Activated T-helper 1 cell treated with anti-CD3 and anti-CD28 coated beads, Interleukin-12 subunit alpha, Interleukin-12 subunit beta, Interleukin-2, Interleukin-4 antibody, amounts not matched to agents 30 ng/mL and 10 ng/mL and 1 ng/mL, durations not matched to agents 14 hours and 24 hours and 36 hours (primary cell): Measurements from ENCODE around the gene MAP2K6. TPM values are rescaled to one million over a fixed set of nuclear protein-coding genes. Genes with fewer than 3 reads are reported as not detected.

Experiments
- DNase-seq: peaks from one replicate; pipeline ENCODE4 v3.0.0; 2021; ENCODE audit warnings: low spot score
- H3K27ac Mint-ChIP-seq: one replicate; pipeline ENCODE4 v1.8.0; 2021; ENCODE audit warnings: mild to moderate bottlenecking, mixed read lengths
- H3K27me3 Mint-ChIP-seq: one replicate; pipeline ENCODE4 v1.8.0; 2022; ENCODE audit warnings: mild to moderate bottlenecking, moderate library complexity, mixed read lengths; ENCODE audit not compliant: insufficient read depth
- H3K36me3 Mint-ChIP-seq: one replicate; pipeline ENCODE4 v1.8.0; 2021; ENCODE audit warnings: low read depth, mixed read lengths
- H3K4me1 Mint-ChIP-seq: one replicate; pipeline ENCODE4 v1.8.0; 2021; ENCODE audit warnings: low read depth, mixed read lengths
- H3K4me3 Mint-ChIP-seq: one replicate; pipeline ENCODE4 v1.8.0; 2021; ENCODE audit warnings: mild to moderate bottlenecking, moderate library complexity, mixed read lengths
- H3K9me3 Mint-ChIP-seq: one replicate; pipeline ENCODE4 v1.8.0; 2021; ENCODE audit warnings: mixed read lengths
- intact Hi-C: fragments of 100-400 bp; cut with micrococcal nuclease; formaldehyde crosslinking; loops from one replicate; pipeline ENCODE4 v1.15.1; 2024
- total RNA-seq: library from RNA; stranded (reverse); gene quantifications from 2 replicates; pipeline ENCODE4 v1.2.3, GENCODE V29; 2022

MAP2K6 gene
- total RNA-seq, 1 donor from 2014 or later, result 0.88 TPM

DNA sequence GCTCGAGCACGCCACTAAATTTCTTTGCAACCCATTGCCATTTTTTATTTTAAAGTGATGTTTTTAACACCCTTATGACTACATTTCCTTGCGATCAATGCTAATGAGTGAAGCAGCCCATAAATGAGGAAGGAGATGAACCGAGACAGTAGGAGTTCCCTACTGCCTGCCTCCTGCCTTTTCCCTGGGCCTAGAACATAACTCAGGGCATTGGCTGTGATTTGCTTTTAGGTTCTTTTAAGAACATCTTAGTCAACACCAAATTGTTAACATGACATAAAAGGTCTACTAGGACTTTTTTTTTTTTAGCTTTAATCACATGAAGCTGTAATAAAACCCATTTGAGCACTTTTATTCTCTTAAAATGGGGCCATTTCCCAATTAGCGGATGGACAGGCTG is 81.3 kb downstream of the MAP2K6 start:
- H3K27ac Mint-ChIP-seq, result no peak overlapping the region
- no peak for DNase-seq
- intact Hi-C loops, result no loop called here
- no peak overlapping the region for H3K4me3 Mint-ChIP-seq
- H3K4me1 Mint-ChIP-seq, result no peaks in the 10 kb centered on the region
- no peaks in the 10 kb centered on the region for H3K36me3 Mint-ChIP-seq
- no peaks in the 10 kb centered on the region for H3K27me3 Mint-ChIP-seq
- no peaks in the 10 kb centered on the region for H3K9me3 Mint-ChIP-seq

- H3K27ac Mint-ChIP-seq, result no peak overlapping the region
- no peaks in the 10 kb centered on the region for H3K36me3 Mint-ChIP-seq
- H3K4me1 Mint-ChIP-seq, result no peaks in the 10 kb centered on the region
- no peak for DNase-seq
- no peaks in the 10 kb centered on the region for H3K9me3 Mint-ChIP-seq
- H3K4me3 Mint-ChIP-seq, result no peak overlapping the region
- H3K27me3 Mint-ChIP-seq, result no peaks in the 10 kb centered on the region
- intact Hi-C loops, result no loop called here
Measured at GRCh38 chr17:69497161-69497560, 82.7 kb downstream of the MAP2K6 start.

DNA sequence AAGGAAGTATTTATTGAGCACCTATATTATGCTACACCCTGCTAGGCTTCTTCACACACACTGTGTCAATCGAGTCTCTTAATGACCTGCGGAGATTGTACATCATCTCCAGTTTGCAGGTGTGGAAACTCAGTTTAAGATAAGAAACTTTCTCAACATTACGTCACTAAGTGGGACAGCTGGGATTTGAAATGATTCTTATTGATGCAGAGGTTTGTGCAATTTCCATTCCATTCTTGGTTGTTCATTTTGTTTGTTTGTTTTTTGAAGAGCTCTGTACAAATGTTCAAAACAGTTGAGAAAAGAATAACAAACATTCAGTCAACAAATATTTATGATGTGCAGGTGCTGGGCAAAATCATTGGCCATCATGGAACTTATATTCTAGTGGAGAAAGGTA is 84.8 kb downstream of the MAP2K6 start:
- DNase-seq, result no peak
- Mint-ChIP-seq H3K4me3 (no peak overlapping the region), H3K27me3 (no peaks in the 10 kb centered on the region), H3K9me3 (no peaks in the 10 kb centered on the region), H3K27ac (no peak overlapping the region), H3K4me1 (no peaks in the 10 kb centered on the region), H3K36me3 (no peaks in the 10 kb centered on the region)
- intact Hi-C loops, result no loop called here

GRCh38 chr17:69500911-69501429 is 86.5 kb downstream of the MAP2K6 start:
- no peak for DNase-seq
- Mint-ChIP-seq H3K9me3 (no peaks in the 10 kb centered on the region), H3K27ac (no peak overlapping the region), H3K27me3 (no peaks in the 10 kb centered on the region), H3K4me1 (no peaks in the 10 kb centered on the region), H3K36me3 (no peaks in the 10 kb centered on the region), H3K4me3 (no peak overlapping the region)
- intact Hi-C loops, result no loop called here

- no peak for DNase-seq
- no peaks in the 10 kb centered on the region for H3K9me3 Mint-ChIP-seq
Measured at GRCh38 chr17:69501591-69502468, 87.3 kb downstream of the MAP2K6 start.

GRCh38 chr17:69503711-69504110 is 89.2 kb downstream of the MAP2K6 start:
- no peak overlapping the region for H3K27ac Mint-ChIP-seq
- H3K4me3 Mint-ChIP-seq, result no peak overlapping the region
- intact Hi-C loops, result no loop called here
- no peaks in the 10 kb centered on the region for H3K4me1 Mint-ChIP-seq
- H3K36me3 Mint-ChIP-seq, result no peaks in the 10 kb centered on the region
- no peaks in the 10 kb centered on the region for H3K27me3 Mint-ChIP-seq
- H3K9me3 Mint-ChIP-seq, result no peaks in the 10 kb centered on the region
- DNase-seq, result no peak

More at GRCh38 chr17:69501591-69502468, 87.3 kb downstream of the MAP2K6 start:
- no peaks in the 10 kb centered on the region for H3K36me3 Mint-ChIP-seq
- no peak overlapping the region for H3K4me3 Mint-ChIP-seq
- H3K27ac Mint-ChIP-seq, result no peak overlapping the region
- H3K4me1 Mint-ChIP-seq, result no peaks in the 10 kb centered on the region
- H3K27me3 Mint-ChIP-seq, result no peaks in the 10 kb centered on the region
- intact Hi-C loops, result no loop called here

DNA sequence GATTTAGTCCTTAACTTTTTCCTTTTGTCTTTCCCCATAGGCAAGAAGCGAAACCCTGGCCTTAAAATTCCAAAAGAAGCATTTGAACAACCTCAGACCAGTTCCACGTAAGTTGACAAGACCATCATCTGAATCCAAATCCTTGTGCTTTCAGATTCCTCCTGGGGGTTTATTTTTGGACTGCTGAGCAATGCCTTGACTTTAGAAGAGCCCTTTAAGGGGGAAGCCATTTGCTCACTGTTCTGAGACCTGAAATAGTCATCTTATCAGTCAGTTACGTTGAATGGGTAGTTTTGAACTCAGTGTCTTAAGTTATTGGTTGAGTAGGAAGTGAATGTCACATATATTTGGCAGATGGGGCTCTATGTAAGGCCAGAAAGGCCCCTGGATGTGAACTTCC is 91.2 kb downstream of the MAP2K6 start:
- Mint-ChIP-seq H3K27ac (no peak overlapping the region), H3K9me3 (no peaks in the 10 kb centered on the region), H3K4me3 (no peak overlapping the region), H3K27me3 (no peaks in the 10 kb centered on the region), H3K36me3 (no peaks in the 10 kb centered on the region), H3K4me1 (no peaks in the 10 kb centered on the region)
- no peak for DNase-seq
- intact Hi-C loops, result no loop called here

GRCh38 chr17:69506489-69506888 is 92.0 kb downstream of the MAP2K6 start:
- Mint-ChIP-seq H3K4me3 (no peak overlapping the region), H3K36me3 (no peaks in the 10 kb centered on the region)

GRCh38 chr17:69508814-69509213 is 94.3 kb downstream of the MAP2K6 start:
- Mint-ChIP-seq H3K4me1 (no peaks in the 10 kb centered on the region), H3K27me3 (no peaks in the 10 kb centered on the region), H3K27ac (no peak overlapping the region), H3K36me3 (no peaks in the 10 kb centered on the region), H3K9me3 (no peaks in the 10 kb centered on the region), H3K4me3 (no peak overlapping the region)
- intact Hi-C loops, result no loop called here
- DNase-seq, result no peak

More at GRCh38 chr17:69506489-69506888, 92.0 kb downstream of the MAP2K6 start:
- no peak for DNase-seq
- Mint-ChIP-seq H3K4me1 (no peaks in the 10 kb centered on the region), H3K9me3 (no peaks in the 10 kb centered on the region), H3K27me3 (no peaks in the 10 kb centered on the region), H3K27ac (no peak overlapping the region)
- intact Hi-C loops, result no loop called here

DNA sequence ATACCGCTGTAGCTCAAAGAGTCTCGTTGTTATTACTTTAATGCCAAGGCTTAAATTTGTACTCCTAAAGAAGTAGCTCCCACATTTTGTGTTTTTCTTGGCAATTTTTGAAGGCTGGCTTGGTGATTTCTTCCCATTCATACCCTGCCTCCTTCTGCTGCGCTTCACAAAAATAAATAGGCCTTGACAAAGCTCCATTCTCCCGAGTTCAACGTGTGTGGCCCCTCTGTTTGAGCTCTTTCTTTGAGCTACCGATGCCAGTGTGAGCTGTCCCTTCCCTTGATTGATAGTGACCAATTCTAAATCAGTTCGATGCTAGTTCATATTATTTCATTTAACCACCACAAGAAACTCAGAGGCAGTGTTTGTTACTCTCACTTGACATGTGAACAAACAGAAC is 96.8 kb downstream of the MAP2K6 start:
- no peaks in the 10 kb centered on the region for H3K27me3 Mint-ChIP-seq
- H3K27ac Mint-ChIP-seq, result no peak overlapping the region
- no peak overlapping the region for H3K4me3 Mint-ChIP-seq
- H3K36me3 Mint-ChIP-seq, result no peaks in the 10 kb centered on the region
- H3K4me1 Mint-ChIP-seq, result no peaks in the 10 kb centered on the region
- intact Hi-C loops, result no loop called here
- no peak for DNase-seq
- H3K9me3 Mint-ChIP-seq, result no peaks in the 10 kb centered on the region

- no peak for DNase-seq
- intact Hi-C loops, result no loop called here
- Mint-ChIP-seq H3K9me3 (no peaks in the 10 kb centered on the region), H3K27me3 (no peaks in the 10 kb centered on the region), H3K27ac (no peak overlapping the region), H3K4me3 (no peak overlapping the region), H3K36me3 (no peaks in the 10 kb centered on the region), H3K4me1 (no peaks in the 10 kb centered on the region)
Measured at GRCh38 chr17:69512946-69513345, 98.4 kb downstream of the MAP2K6 start.

- Mint-ChIP-seq H3K9me3 (no peaks in the 10 kb centered on the region), H3K4me1 (no peaks in the 10 kb centered on the region), H3K4me3 (no peak overlapping the region), H3K36me3 (no peaks in the 10 kb centered on the region), H3K27ac (no peak overlapping the region), H3K27me3 (no peaks in the 10 kb centered on the region)
- intact Hi-C loops, result no loop called here
- DNase-seq, result no peak
Measured at GRCh38 chr17:69516225-69516624, 101.7 kb downstream of the MAP2K6 start.

- H3K36me3 Mint-ChIP-seq, result no peaks in the 10 kb centered on the region
- no peaks in the 10 kb centered on the region for H3K9me3 Mint-ChIP-seq
- intact Hi-C loops, result no loop called here
- H3K4me1 Mint-ChIP-seq, result no peaks in the 10 kb centered on the region
- H3K27ac Mint-ChIP-seq, result no peak overlapping the region
- no peak for DNase-seq
- H3K27me3 Mint-ChIP-seq, result no peaks in the 10 kb centered on the region
- no peak overlapping the region for H3K4me3 Mint-ChIP-seq
Measured at GRCh38 chr17:69516911-69517310, 102.4 kb downstream of the MAP2K6 start.
